HG03457 (cell line): ENCODE measurements around the gene GRB14.
"Not testable (repeated sequence)": the region's sequence is repeated elsewhere in the genome, so short reads cannot be mapped to it uniquely, and the experiment has no call there.

ENCODE experiments used
- ATAC-seq: cut with Tn5 transposase; IDR thresholded peaks from one replicate; pipeline ENCODE4 v1.9.1; 2021; ENCODE audit warnings: moderate number of reproducible peaks; ENCODE audit not compliant: unreplicated experiment

GRB14 gene

GRCh38 chr2:164560181-164560792, 61.0 kb downstream of the GRB14 start:
- ATAC-seq: no peak

GRCh38 chr2:164558450-164558849, 62.8 kb downstream of the GRB14 start:
- no peak for ATAC-seq

- ATAC-seq: no peak
Observed at GRCh38 chr2:164554487-164554886, 66.8 kb downstream of the GRB14 start.

- no peak for ATAC-seq
Observed at GRCh38 chr2:164551519-164551918, 69.8 kb downstream of the GRB14 start.

DNA sequence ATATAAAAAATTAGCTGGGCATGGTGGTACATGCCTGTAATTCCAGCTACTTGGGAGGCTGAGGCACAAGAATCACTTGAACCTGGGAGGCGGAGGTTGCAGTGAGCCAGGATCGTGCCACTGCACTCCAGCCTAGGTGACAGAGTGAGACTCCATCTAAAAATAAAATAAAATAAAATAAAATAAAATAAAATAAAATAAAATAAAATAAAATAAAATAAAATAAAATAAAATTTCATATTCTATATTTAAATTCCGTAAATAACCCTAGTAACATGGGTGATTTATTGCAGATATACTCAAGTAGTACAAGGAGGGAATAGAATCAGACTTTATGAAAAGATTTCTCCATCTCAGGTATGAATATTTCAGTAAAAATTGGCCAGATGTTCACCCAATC, 71.6 kb downstream of the GRB14 start:
- ATAC-seq: not testable (repeated sequence)

DNA sequence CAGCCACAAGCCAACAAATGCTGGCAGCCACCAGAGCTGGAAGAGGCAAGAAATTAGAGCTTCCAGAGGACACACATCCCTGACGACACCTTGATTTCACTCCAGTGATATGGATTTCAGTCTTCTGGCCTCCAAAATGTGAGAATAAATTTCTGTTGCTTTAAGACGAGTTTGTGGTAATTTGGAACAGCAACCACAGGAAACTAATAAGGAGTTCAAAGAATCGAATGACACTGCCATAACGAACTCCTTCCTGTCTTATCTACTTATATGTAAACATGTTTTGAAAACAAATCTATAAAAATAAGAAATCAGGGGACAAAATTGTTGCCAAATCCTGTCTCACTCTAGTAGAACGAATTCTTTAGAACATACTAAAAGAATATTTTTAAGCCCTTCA, 75.8 kb downstream of the GRB14 start:
- ATAC-seq: no peak

DNA sequence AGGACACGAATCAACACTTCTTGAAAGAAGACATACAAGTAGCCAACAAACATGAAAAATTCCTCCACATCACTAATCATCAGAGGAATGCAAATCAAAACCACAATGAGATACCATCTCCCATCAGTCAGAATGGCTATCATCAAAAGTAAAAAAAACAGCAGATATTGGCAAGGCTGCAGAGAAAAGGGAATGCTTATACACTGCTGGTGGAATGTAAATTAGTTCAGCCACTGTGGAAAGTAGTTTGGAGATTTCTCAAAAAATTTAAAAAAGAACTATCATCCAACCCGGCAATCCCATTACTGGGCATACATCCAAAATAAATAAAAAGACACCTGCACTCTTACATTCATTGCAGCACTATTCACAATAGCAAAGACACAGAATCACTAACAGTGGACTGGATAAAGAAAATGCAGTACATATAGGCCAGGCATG, 78.7 kb downstream of the GRB14 start:
- no peak for ATAC-seq

DNA sequence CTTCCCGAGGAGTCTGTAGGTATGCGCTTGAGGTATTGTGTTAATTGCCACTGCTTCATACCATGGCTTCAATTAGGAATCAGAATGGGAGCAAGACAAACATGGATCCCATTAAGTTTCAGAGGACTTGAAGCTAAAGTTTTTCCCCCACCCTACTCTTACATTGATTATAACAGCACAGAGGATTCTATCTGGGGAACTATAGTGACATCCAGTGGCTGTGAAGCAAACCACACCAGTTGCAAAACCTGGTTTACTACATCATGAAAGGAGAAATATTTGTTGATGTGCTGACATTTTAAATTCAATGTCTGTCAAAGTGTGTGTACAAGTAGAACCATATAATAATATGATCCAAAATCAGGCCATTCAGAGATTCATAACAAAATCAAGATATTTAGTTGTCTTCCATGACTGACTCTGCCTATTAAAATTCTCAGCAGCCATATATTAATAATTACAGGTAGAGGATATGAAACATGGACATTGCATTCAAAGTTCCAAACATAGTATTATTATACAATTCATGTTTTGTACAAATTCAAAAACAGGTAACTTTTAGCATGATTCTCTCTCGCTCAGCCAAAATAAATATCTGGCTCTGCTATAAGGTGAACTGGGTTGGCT, 82.9 kb downstream of the GRB14 start:
- peak; percentile 55 for ATAC-seq

DNA sequence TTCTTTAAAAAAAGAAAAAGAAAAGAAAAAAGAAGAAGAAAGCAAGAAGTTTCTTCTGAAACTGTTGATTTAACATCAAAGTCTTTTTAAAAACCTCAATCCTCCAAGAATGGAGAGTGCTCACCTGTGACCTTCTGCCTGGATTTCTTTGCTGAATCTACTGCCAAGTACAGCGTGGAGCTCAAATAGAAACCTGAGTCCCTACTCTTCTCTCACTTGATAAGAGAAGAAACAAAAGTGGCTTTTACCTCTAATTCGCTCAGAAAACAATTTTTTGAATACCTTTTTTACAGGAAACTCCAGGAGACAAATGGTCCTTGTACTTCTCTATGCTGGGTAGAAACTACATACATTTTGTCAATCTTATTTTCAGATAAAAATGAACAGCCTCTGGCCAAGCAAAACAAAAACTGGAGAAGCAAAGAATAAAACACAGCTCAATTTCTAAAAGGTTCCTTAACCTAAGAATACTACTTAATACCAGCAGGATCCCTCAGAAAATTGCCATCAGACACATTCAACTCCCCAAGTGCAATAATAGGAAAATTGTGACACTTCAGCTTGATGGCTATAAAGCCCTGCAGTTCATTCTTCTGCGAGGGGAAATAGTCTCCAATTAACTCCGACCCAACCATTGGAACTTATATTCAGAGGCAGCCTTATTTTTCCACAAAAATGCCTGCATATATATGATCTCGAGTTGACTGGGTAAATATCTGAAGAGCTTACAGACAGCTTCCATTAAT, 85.8 kb downstream of the GRB14 start:
- ATAC-seq: no peak

DNA sequence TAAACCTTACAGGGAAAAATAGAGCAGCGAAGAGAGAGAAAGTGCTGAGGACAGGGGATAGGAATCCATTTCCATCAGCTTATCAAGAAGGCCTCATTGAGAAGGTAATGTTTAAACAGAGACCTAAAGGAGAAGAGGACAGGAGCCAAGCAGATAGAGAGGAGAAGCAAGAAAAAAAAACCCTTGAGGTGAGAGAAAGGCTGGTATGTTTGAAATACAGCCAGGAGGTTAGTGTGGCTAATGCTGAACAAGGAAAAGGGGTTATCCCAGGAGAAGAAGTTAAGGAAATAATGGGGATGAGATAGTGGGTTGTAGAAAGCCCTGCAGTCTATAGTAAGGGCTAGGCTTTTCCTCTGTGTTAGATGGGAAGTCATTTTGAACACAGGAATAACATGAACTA, 90.8 kb downstream of the GRB14 start:
- no peak for ATAC-seq

GRCh38 chr2:164523726-164524125, 97.6 kb downstream of the GRB14 start:
- ATAC-seq: no peak

- ATAC-seq: no peak
Observed at GRCh38 chr2:164523009-164523408, 98.3 kb downstream of the GRB14 start.

DNA sequence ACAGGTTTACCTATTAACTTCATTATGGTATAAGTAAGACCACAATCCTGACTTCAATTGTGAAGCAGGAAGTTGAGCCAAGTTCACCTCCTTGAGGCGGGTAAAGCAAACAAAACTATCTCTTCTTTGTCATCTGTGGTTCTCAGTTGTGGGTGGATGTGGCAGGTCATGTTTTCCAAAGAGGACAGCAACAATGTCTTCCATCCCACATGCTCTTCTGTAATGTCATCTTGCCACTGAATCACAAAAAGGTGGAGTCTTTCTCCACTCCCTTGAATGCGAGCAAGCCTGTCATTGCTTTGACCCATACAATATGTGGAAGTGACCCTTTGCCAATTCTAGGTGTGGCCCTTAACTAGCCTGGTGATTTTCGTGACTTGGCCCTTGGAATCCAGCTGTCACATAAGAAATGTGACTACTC, 98.7 kb downstream of the GRB14 start:
- ATAC-seq: no peak

GRCh38 chr2:164515734-164516133, 105.5 kb downstream of the GRB14 start:
- ATAC-seq: no peak

DNA sequence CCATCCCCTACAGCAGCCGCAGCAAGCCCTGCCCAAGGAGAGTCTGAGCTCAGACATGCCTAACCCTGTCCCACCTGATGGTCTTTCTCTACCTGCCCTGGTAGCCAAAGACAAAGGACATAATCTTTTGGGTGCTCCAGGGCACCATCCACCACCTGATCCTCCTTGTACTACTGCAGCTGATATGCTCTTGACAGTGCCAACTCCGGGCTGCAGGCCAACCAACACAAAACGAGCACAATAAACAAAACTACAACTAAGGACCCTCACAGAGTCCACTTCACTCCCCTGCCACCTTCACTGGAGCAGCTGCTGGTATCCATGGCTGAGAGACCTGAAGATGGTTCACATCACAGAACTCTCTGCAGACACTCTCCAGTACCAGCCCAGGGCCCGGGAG, 106.3 kb downstream of the GRB14 start:
- no peak for ATAC-seq

GRCh38 chr2:164514491-164514890, 106.8 kb downstream of the GRB14 start:
- no peak for ATAC-seq

DNA sequence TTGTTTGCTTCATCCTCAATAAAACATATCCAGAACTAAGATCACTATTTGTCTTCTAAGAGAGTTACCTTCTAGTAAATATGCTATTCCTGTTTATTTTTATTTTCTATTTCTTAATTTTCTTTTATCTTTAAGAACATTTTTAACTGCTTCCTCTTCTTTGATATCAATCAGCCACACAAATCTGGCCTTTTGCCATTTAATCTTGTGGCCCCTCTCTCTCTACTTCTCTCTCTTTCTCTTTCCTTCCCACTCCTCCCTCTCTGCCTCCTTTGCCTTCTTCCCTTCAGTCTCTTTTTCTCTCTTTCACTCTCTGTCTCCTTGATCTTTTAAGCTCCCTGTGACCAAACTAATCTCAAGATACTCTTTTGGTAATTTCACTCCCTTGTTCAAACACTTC, 108.4 kb downstream of the GRB14 start:
- no peak for ATAC-seq

DNA sequence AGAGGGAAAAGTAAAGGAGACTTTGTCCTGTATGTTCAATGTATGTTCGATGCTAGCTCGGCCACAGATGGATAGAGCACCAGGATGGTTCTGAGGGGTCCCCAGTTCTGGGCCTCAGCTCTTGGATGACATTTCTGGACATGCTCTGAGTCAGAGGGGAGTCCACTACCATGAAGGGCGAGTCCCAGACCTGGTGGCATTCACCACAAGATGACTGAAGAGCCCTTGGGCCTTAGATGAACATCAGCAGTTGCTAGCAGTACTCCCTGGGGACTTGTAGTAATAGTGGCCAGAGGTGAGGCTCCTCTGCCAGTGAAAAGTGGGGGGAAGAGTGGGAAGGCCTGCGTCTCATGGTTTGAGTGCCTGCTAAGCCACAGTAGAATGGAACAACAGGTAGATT, 109.5 kb downstream of the GRB14 start:
- ATAC-seq: no peak

GRCh38 chr2:164510895-164511294, 110.4 kb downstream of the GRB14 start:
- no peak for ATAC-seq

DNA sequence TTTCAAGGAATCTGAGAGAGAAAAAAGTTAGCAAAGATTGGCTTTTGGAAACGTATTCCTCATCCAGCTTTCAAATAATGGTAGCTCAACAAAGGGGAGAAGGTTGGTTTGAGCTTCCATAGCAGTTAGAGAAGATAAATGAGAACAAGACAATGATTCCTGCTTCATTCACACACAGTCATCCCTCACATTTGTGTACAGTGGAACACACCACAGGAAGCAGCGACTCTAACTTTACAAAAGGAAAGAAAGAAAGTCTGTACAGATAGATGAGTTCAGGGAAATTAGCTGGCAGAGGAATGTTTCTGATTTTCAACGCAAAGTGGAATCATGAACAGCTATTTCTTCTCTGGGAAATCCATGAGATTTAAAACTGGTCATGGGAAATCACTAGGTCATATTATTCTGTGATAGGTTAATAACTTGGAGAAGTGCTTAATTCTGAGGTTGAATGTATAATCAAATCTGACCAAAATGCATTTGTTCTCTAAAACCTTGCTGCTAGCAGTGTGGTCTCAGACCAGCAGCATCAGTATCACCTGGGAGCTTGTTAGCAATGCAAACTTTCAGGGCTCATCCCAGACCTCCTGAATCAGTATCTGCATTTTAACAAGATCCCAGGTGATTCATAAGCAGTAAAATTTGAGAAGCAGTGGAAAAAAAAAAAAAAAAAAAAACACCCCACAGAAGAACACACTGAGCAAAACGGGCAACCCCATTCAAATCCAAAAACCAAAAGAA, 112.0 kb downstream of the GRB14 start:
- no peak for ATAC-seq

GRCh38 chr2:164504253-164504652, 117.0 kb downstream of the GRB14 start:
- ATAC-seq: no peak

- ATAC-seq: no peak
Observed at GRCh38 chr2:164498836-164499235, 122.4 kb downstream of the GRB14 start.
